Stimulated activated naive CD4-positive, alpha-beta T cell (primary cell): ENCODE results near the gene IPCEF1.
A peak's percentile ranks its signal among the peaks of the same experiment; 100 is the strongest.

Experiments used
- DNase-seq, 6 experiments: peaks; one replicate each; lab custom pipeline; 2025; lab: John Stamatoyannopoulos, UW

The IPCEF1 gene

GRCh38 chr6:154159126-154159525 is 197.5 kb downstream of the IPCEF1 start:
- DNase-seq: no peak

- DNase-seq: no peak
Observed at GRCh38 chr6:154157706-154158105, 198.9 kb downstream of the IPCEF1 start.

GRCh38 chr6:154157082-154157481 is 199.5 kb downstream of the IPCEF1 start:
- DNase-seq: peak in 3 of 6 experiments; percentile 27 to 42 (median 30)

- peak; percentile 43 to 61 (median 58) for DNase-seq
Observed at GRCh38 chr6:154156135-154156896, 200.3 kb downstream of the IPCEF1 start.

GRCh38 chr6:154154389-154154967 is 202.1 kb downstream of the IPCEF1 start:
- DNase-seq: peak; percentile 11 to 78 (median 53)

- DNase-seq: no peak
Observed at GRCh38 chr6:154143753-154144152, 212.8 kb downstream of the IPCEF1 start.

- no peak for DNase-seq
Observed at GRCh38 chr6:154140743-154141142, 215.9 kb downstream of the IPCEF1 start.

- DNase-seq: no peak
Observed at GRCh38 chr6:154139892-154140291, 216.7 kb downstream of the IPCEF1 start.

- no peak for DNase-seq
Observed at GRCh38 chr6:154138793-154139192, 217.8 kb downstream of the IPCEF1 start.

- DNase-seq: no peak
Observed at GRCh38 chr6:154134471-154135147, 222.0 kb downstream of the IPCEF1 start.

GRCh38 chr6:154127657-154128056 is 228.9 kb downstream of the IPCEF1 start:
- no peak for DNase-seq

GRCh38 chr6:154125421-154125820 is 231.2 kb downstream of the IPCEF1 start:
- DNase-seq: no peak

GRCh38 chr6:154123155-154123956 is 233.2 kb downstream of the IPCEF1 start:
- DNase-seq: no peak

- DNase-seq: no peak
Observed at GRCh38 chr6:154122195-154122925, 234.2 kb downstream of the IPCEF1 start.

GRCh38 chr6:154117485-154117884 is 239.1 kb downstream of the IPCEF1 start:
- no peak for DNase-seq

- no peak for DNase-seq
Observed at GRCh38 chr6:154113392-154113791, 243.2 kb downstream of the IPCEF1 start.

- DNase-seq: no peak
Observed at GRCh38 chr6:154112181-154112809, 244.3 kb downstream of the IPCEF1 start.

- DNase-seq: no peak
Observed at GRCh38 chr6:154111025-154111424, 245.6 kb downstream of the IPCEF1 start.

- DNase-seq: no peak
Observed at GRCh38 chr6:154106251-154106650, 250.4 kb downstream of the IPCEF1 start.
